NCI-H128 (cell line): Measurements from ENCODE around the gene PIGU.
"Not testable (repeated sequence)": the region's sequence is repeated elsewhere in the genome, so short reads cannot be mapped to it uniquely, and the experiment has no call there.

Experiments used
- DNase-seq: peaks from one replicate; lab custom pipeline; 2025; ENCODE audit not compliant: unreplicated experiment; lab: John Stamatoyannopoulos, UW

Gene PIGU

DNA sequence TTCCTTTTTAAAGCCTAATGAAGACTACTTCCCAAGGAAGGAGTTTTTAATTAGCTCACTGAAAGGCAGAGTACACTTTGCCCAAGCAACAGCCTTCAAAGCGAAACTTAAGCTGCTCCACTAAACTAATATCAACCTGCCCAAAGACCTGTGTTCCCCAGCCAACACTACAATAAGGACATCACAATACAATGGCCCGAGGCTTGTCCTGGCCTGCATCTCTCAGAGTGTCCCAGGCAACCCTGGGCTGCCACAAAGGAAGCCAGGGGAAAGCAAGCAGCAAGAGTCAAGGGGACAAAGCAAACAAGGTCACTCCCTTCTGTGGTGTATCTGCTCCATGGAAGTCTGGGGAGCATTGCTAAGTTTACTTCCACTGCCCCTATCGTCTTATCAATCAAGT, 52.3 kb downstream of the PIGU start:
- DNase-seq: no peak

- no peak for DNase-seq
Observed at GRCh38 chr20:34622821-34623451, 54.0 kb downstream of the PIGU start.

- DNase-seq: no peak
Observed at GRCh38 chr20:34621383-34622367, 55.2 kb downstream of the PIGU start.

DNA sequence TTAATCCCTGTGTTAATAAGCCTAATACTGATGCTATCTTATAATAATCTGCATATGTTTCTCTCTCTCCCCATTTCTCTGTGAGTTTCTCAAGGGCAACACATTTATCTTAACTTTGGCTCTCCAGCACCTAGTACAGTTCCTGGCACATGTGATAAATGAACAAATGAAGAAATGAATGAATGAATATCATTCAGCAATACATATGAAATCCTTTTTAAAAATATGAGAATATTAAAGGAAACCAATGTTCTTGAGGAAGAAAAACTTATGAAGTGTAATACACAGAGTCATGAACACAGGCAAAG, 55.9 kb downstream of the PIGU start:
- DNase-seq: no peak

GRCh38 chr20:34618676-34619075, 58.2 kb downstream of the PIGU start:
- no peak for DNase-seq

GRCh38 chr20:34616913-34617312, 60.0 kb downstream of the PIGU start:
- not testable (repeated sequence) for DNase-seq

- no peak for DNase-seq
Observed at GRCh38 chr20:34615477-34615876, 61.4 kb downstream of the PIGU start.

DNA sequence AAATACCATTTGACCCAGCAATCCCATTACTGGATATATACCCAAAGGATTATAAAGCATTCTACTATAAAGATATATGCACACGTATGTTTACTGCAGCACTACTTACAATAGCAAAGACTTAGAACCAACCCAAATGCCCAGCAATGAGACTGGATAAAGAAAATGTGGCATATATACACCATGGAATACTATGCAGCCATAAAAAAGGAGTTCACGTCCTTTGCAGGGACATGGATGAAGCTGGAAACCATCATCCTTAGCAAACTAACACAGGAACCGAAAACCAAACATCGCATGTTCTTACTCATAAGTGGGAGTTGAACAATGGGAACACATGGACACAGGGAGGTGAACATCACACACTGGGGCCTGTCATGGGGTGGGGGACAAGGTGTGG, 64.9 kb downstream of the PIGU start:
- DNase-seq: not testable (repeated sequence)

DNA sequence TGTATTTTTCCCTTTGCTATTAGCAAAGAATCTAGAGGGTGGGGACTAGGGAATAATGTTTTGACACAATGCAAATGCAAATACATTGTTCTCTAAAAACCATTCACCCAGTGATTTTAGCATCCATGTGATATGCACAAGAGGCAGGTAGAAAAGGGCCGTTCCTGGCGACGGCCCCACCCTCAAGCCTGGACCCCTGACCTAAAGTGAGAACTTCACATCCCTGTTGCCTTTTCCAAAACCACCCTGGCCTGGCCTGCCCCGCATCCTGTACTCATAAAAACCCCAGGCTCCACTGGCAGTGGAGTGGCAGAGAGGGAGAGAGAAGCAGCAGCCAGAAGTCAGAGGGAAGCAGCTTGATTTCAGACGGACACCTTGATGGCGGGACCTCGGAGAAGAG, 69.8 kb downstream of the PIGU start:
- DNase-seq: no peak

GRCh38 chr20:34604980-34605788, 71.7 kb downstream of the PIGU start:
- DNase-seq: no peak

- DNase-seq: no peak
Observed at GRCh38 chr20:34600892-34601653, 75.8 kb downstream of the PIGU start.

DNA sequence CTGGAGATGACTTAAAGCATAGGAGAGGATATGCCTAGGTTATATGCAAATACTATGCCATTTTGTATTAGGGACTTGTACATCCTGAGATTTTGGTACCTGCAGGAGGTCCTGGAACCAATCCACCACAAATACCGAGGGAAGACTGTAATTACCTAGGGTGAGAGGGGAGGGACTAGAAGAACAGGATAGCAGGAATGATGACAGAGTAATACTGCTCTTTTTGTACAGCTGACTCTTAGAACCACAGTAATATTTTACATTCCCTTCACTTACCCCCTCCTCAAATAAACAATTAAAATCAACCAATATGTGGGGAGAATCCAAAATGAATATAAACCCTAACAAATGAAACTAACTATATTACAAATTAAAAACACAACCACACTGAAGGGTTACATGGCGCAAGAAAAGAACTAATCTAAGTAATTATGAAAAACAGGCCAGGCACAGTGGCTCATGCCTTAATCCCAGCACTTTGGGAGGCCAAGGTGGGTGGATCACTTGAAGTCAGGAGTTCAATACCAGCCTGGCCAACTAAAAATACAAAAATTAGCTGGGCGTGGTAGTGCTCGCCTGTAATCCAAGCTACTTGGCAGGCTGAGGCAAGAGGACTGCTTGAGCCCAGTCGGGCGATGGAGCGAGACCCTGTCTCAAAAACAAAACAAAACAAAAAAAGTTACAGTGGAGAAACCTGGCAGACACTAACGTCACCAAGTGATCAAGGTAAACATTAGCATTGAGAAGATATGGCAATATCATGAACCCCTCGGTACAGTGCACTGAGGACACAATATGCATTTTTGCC, 81.3 kb downstream of the PIGU start:
- no peak for DNase-seq

- no peak for DNase-seq
Observed at GRCh38 chr20:34586488-34587163, 90.3 kb downstream of the PIGU start.

GRCh38 chr20:34585019-34585418, 91.9 kb downstream of the PIGU start:
- no peak for DNase-seq

DNA sequence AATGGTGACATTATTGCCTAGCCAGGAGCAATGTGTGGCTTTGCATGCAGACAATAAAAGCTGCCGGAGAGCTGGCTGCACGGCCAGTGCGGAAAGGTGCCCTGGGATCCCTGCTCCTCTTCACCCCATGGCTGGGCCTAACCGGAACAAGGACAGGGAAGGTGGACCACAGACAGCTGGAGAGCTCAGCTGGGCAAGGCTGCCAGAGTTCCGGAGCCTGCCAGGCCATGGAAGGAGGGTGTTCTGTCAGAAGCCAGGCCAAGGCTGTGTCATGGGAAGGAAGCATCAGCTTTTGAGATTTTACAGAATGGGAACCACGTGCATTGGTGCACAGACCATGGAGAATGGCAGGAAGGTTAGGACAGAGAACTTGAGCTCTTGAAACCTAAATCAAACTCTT, 93.3 kb downstream of the PIGU start:
- no peak for DNase-seq

- DNase-seq: no peak
Observed at GRCh38 chr20:34582911-34583310, 94.0 kb downstream of the PIGU start.

GRCh38 chr20:34582221-34582620, 94.7 kb downstream of the PIGU start:
- no peak for DNase-seq

GRCh38 chr20:34581341-34582184, 95.3 kb downstream of the PIGU start:
- DNase-seq: no peak
